Peyer's patch (tissue), 4 donors: ENCODE data around the gene HSP90AA1.

ENCODE experiments used
- POLR2A ChIP-seq, 2 donors: fragments of 450-650 bp; IDR thresholded peaks; one replicate each; pipeline ENCODE4 v1.5.1; 2017; ENCODE audit warnings: antibody characterized with exemption in 2 of 2, mild to moderate bottlenecking in 2 of 2, moderate library complexity in 2 of 2
- TF ChIP-seq, protein P1 (sequence below), 6 experiments: fragments of 450-650 bp in 4 of 6; fragments of 200-600 bp in 2 of 6; sonication (generic) in 1 of 6; IDR thresholded peaks; one replicate each; pipeline ENCODE4 v1.5.1; 2017 to 2019; ENCODE audit warnings: antibody characterized with exemption in 6 of 6, mild to moderate bottlenecking in 3 of 6, moderate library complexity in 1 of 6

GRCh38 chr14:102085488-102085887 is 1.4 kb downstream of the HSP90AA1 start:
- TF ChIP-seq, protein P1, sequence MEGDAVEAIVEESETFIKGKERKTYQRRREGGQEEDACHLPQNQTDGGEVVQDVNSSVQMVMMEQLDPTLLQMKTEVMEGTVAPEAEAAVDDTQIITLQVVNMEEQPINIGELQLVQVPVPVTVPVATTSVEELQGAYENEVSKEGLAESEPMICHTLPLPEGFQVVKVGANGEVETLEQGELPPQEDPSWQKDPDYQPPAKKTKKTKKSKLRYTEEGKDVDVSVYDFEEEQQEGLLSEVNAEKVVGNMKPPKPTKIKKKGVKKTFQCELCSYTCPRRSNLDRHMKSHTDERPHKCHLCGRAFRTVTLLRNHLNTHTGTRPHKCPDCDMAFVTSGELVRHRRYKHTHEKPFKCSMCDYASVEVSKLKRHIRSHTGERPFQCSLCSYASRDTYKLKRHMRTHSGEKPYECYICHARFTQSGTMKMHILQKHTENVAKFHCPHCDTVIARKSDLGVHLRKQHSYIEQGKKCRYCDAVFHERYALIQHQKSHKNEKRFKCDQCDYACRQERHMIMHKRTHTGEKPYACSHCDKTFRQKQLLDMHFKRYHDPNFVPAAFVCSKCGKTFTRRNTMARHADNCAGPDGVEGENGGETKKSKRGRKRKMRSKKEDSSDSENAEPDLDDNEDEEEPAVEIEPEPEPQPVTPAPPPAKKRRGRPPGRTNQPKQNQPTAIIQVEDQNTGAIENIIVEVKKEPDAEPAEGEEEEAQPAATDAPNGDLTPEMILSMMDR (IDR thresholded peaks at IDR 0.05): no peak
- TF ChIP-seq POLR2A (IDR thresholded peaks at IDR 0.05): no peak
